HK-2 (cell line): ENCODE results near the gene SLC48A1.
A peak's percentile ranks its signal among the peaks of the same experiment; 100 is the strongest.

Experiments
- DNase-seq: peaks from one replicate; pipeline ENCODE4 v3.0.0-alpha.2; 2018; ENCODE audit not compliant: unreplicated experiment

SLC48A1 gene

GRCh38 chr12:47777151-47777550, 4.1 kb downstream of the SLC48A1 start:
- DNase-seq: no peak

DNA sequence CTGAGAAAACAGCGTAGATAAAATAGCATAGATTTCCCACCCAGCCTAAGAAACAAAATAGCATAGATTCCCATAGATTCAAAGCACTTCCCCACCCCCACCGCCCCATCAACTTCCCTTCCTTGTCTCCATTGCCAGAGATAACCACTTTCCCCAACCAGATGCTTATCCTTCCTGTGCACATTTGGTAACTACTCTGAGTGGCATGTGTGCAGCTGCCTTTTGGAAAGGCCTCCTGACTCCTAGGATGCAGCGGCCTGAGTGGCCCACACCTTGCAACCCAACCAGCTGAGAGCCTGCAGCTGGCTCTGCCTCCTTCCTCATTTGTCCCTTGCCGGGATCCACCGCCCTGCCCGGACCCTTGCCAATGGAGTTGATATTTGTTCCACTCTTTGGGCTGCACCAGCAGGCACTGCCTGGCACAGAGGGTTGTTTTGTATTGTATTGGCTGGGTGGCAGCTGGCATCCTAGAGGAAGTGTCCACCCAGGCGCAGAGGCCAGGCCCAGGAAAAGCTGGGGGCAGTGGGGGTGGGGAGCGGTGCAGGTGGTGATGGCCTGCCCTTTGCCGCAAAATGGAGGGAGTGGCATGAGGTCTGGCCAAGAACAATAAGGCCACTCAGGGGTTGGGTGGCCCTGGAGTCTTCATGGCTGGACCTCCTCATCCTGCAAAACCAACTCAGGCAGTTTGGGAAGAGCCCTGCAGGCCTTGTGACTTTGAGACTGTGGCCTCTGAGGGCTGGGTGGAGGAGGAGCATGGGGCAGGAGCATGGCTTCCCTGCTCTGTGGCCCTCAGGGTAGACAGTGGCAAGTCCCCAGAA, 4.9 kb downstream of the SLC48A1 start:
- DNase-seq: no peak

GRCh38 chr12:47778881-47779280, 5.8 kb downstream of the SLC48A1 start:
- no peak for DNase-seq

- peak; percentile 92 for DNase-seq
Observed at GRCh38 chr12:47779301-47779942, 6.4 kb downstream of the SLC48A1 start.

GRCh38 chr12:47779943-47780504, 7.0 kb downstream of the SLC48A1 start:
- no peak for DNase-seq

GRCh38 chr12:47781479-47782371, 8.7 kb downstream of the SLC48A1 start:
- no peak for DNase-seq

- no peak for DNase-seq
Observed at GRCh38 chr12:47782372-47782770, 9.3 kb downstream of the SLC48A1 start.

DNA sequence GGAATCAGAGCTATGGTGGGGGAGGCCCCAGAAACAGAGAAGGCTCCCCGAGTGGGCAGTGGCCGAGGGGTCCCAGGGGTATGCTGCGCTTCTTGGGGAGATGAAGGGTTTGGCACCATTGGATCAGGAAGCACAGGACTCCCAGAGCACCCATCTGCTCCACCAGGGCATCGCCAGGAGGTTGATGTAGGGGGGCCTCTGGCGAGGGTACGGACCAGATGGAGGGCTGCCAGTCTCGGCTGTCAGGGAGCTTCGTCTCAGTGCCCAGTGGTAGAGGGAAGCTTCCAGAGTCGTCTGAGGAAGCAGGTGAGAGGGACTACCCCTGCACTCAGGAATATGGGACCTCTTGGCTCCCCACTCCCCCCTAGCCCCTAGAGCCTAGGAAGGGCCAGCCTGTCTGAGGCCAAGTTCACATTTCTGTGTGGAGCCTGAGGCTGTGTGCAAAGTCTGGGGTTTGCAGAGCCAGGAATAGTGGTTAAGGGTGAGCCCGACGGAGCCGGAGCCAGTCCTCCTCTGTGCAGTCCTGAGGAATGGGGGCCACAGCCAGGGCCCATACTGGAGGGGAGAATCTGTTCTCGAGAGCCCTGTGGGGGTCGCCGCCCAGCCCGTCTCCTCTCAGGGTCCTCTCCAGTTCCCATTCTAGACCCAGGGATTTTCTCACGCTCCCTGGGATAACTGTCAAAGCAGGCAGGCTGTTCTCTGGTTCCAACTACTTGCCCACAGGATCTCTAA, 10.2 kb downstream of the SLC48A1 start:
- DNase-seq: no peak

DNA sequence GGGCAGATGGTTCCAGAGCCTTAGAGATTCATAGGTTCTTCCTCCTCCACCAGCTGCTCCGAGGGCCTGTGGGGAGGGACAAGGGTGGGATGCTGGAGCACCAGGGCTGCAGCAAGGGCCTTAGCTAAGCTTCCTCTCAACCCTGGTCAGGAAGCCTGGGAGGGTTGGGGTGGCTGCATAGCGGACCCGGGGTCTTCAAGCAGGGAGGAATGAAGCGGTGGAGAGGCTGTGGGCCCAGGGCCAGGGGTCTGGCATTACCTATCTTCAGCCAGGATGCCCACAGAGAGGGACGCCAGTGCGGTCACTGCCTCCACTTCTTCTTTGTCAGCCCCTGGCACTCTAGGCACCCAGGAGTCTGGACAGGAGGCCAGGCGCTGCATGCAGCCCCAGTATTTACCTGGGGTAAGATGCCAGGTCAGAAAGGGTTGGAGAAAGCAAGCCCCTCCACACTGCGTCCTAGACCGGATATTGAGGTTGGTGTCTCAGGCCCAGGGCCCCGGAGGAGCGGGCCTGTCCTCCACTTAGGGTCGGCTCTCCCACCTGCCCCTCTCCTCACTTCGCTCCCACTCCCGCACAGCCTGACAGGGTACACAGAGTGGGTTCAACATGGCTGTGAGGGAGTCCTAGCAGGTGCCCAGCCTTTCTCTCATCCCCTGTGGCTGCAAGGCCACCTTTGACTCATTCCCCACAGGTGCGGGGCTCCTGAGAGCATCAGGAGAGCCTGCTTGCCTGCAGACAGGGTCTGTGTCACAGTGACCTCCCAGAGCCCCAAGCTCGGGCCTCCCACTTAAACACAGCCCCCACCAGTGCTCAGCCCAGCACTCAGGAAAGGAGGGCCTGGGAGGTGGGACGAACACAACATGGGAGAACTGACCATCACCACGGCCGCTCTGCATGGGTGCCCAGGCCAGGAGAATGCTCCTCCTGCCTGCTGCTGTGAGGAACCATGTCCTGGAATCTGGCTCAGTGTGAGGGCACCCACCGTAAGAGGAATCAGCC, 11.1 kb downstream of the SLC48A1 start:
- DNase-seq: no peak

- no peak for DNase-seq
Observed at GRCh38 chr12:47785036-47785886, 12.2 kb downstream of the SLC48A1 start.

GRCh38 chr12:47785887-47786661, 13.0 kb downstream of the SLC48A1 start:
- no peak for DNase-seq

DNA sequence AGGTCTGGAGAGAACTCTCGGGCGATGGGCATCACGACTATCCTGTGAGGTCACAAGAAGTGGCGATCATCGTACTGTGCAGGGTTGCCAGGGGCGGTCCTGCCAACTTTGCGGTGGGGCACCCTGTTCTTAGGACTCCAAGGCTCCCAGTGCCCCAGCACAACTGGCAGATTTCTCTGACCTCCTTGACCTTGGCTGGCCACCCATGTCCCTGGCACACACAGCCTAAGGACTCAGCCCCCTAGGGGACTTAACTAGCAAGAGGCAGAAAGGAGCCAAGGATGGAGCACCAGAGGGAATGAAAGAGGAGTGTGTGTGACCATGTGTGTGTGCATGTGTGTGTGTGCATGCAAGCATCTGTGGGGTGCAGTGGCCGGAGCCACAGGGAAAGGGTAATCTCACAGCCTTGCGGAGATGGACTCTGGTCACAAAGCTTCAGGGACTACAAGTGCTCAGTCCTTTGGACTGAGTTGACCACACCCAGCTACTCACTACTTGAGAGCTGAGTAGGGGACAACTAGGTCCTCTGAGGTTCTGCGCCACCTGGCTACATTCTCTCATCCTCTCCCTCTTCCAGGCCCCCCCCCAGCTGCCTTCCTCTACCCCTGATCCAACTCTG, 13.7 kb downstream of the SLC48A1 start:
- DNase-seq: no peak

DNA sequence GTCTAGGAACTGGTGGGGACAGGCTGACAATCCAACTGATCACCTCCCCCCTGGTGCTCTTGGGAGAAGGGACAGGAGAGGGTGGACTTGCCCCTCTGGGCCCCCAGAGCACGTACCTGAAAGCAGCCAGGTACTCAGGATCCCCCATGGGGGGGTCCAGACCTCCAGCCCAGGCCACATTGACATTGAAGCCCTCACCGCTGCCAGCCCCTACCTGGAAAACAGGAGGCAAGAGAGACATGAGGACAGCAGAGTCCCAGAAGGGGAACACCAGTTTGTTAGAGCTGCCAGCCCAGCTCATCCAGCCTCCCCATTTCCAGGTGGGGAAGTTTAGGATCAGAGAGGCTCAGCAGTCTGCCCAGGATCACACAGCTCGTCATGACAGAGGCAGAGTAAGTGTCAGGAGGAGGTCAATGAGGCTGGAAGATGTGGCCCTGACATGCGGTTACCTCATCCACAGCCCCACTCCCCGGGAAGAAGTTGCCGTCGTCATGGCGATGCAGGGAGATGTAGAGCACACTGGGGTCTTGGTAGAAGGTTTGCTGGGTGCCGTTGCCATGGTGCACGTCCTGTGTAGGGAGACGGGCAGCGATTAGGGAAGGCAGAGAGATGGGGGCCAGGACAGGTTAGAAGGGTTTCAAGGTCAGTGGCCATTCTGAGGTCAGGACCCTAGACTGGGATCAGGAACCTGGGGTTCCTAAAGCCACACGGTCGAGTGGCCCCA, 14.7 kb downstream of the SLC48A1 start:
- no peak for DNase-seq

GRCh38 chr12:47789141-47789540, 16.1 kb downstream of the SLC48A1 start:
- no peak for DNase-seq

DNA sequence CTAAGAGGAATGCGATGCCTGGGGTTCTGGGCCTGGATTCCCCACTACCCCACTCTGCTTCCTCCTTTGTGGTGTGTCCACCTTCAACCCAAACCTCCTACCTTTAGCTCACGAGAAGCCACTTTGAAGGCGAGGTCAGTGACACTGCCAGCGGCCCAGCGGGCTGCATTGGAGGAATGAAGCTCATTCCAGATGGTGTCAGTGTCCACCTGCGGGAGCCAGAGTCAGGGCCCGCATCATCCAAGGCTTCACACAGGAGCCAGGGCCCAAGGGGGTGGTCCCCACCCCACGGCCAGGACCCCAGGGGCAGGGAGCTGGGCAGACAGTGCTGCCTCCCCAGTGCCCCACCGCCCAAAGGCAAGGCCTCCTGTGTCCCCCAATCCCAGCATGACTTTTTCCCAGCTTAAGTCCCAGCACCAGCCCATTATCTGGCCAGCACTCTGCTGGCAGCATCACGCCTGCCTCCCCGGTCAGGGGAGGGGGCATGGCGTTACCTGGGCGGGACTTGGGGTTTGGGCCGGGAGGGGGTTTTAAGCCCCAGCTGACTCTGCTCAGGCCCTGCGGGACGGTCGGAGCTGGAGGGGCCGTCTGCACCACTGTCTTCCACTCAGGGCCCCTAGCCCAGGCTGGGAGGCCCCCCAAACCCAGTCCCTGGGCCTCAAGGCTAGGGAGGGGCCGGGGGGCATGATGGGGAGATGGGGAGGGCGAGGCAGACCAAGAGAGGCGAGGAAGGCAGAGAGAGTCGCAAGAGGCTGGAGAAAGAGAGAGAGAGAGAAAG, 16.9 kb downstream of the SLC48A1 start:
- DNase-seq: no peak

DNA sequence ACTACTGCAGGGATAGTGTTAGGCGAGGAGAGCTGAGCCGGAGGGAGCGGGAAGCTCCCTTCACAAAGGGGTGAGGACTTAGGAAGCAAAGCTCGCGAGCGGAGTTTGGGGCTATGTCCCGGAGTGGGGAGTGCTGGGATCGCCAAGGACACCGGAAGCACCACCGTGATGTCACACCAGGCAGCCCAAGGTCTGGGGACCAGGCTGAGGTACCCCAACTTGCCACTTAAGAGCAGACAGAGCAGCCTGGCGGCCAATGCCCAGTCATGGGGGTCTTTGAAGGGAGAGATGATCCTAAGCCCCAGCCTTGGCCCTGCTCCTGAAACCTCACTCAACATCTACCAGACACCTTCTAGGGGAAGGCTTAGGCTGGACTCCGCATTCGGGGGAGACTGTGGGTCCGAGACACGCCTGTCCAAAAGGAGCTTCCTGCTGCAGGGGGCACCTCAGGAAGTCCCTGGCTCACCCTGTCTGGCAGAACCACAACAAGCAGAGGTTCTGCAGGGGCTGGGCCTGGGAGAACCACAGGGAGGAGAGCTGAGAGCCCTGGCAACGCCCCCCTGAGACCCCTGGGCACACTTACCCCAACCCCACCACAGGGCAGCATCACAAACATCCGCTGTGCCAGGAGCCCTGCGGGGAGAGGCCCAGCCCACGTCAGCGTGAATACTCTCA, 17.8 kb downstream of the SLC48A1 start:
- no peak for DNase-seq
